Epithelial cell of umbilical artery (primary cell): ENCODE results near the gene DLX2. TPM values are rescaled to one million over a fixed set of nuclear protein-coding genes. Genes with fewer than 3 reads are reported as not detected.

Experiments used
- total RNA-seq: library from RNA; depleted of rRNA; stranded (reverse); fragments of >200 nt; gene quantifications from 2 replicates; pipeline ENCODE4 v1.2.3, GENCODE V29; 2014

The DLX2 gene
- not detected in 2 replicates for total RNA-seq

DNA sequence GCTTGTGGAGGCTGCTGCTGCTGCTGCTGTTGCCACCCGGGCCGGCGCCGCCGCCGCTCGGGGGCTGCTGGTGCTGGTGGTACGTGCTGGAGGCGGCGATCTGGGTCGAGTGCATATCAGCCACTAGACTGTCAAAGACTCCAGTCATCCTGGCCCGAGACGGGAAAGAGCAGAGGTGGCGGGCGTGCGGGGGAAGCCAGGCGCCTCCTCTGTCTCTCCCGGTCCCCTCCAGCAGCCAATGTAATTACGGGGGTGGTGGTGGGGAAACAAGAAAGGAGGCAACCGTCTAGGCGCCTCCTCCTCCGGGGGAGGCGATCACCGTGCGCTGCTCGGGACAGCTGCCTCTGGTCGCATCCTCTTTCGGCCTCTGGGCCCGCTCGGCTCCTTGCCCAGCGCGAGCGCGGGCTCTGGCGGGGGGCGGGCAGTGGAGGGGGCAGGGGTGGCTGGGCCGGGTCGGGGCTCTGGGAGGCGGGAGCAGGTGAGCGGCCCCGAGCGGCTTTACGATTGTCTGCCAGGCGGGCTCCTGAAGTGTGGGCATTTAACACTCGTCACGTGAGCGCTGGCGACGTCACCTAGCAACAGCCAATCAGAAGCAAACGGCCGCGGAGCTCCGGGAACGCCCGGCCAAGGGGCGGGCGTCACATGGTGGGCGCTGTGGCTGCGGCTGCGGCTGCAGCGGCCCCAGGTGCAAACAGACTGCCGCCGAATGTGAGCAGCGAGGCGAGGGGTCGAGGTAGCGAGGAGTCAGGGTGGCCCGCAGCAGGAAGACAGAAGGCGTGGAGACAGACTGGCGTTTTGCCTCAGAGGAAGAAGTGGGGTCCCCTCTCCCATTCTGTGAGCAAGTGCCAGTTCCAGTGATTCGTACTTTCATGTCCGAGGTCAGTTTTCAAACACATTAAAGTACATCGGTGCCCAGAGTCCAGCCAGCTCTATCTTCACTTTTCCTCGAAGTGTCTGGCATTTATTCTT, at the start of gene DLX2:
Gene DLX2 (minus strand): TSS at position 510 of the 969 bp plus-strand sequence. CDS start 362 bp downstream, at position 148.

DNA sequence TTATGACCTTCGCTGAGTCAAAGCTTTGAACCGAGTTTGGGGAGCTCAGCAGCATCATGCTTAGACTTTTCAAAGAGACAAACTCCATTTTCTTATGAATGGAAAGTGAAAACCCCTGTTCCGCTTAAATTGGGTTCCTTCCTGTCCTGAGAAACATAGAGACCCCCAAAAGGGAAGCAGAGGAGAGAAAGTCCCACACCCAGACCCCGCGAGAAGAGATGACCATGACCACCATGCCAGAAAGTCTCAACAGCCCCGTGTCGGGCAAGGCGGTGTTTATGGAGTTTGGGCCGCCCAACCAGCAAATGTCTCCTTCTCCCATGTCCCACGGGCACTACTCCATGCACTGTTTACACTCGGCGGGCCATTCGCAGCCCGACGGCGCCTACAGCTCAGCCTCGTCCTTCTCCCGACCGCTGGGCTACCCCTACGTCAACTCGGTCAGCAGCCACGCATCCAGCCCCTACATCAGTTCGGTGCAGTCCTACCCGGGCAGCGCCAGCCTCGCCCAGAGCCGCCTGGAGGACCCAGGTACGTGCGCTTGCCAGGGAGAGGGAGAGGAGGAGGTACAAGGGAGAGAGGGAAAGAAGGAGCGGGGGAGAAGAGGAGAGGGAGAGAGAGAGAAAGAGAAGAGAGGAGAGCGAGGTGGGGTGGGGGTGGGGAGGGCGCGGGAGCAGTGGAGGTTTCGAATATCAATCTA, 17.1 kb downstream of the DLX2 start, which contains the start of gene DLX1:
Gene DLX1 (plus strand): TSS at position 48 of the 700 bp plus-strand sequence. CDS start 171 bp downstream, at position 219.

Other genes with a start within 250 kb of the DLX2 start
- gene SLC25A12, start 208.7 kb downstream of the DLX2 start, total RNA-seq: 15.6 and 19.9 TPM in 2 replicates
- 48.4 and 68.1 TPM in 2 replicates for gene HAT1, start 180.4 kb downstream of the DLX2 start, total RNA-seq
- gene METAP1D, start 102.9 kb downstream of the DLX2 start, total RNA-seq: 3.9 and 4.4 TPM in 2 replicates
- gene DLX1, start 17.4 kb downstream of the DLX2 start, total RNA-seq: 0.32 TPM in 1 of 2 replicates, not detected in the other